ENCODE data around the gene DLG2.
"Not testable (repeated sequence)": the region's sequence is repeated elsewhere in the genome, so short reads cannot be mapped to it uniquely, and the experiment has no call there.

Gene DLG2

GRCh38 chr11:85118151-85118550 lies 509.0 kb downstream of the DLG2 start:
- no peak for DNase-seq

DNA sequence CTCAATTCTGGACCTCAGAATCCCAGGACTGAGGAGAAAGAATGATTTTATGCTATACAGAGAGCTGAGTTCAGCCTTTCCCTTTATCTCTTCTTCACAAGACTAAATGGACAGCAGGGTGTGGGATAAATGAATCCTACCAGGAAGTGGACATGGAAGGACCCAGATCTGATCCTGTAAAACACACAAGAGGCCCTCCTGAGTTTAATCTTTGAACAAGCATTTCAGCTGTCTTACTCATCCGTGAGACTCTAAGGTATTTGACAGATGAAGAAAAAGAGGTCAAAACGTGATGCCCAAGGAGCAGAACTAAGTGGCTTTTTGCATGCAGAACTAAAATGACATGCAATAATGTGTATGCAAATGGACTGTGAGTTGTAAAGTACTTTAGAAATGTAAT lies 511.3 kb downstream of the DLG2 start:
- DNase-seq = no peak

- DNase-seq = no peak
Observed at GRCh38 chr11:85114786-85115185, 512.4 kb downstream of the DLG2 start.

DNA sequence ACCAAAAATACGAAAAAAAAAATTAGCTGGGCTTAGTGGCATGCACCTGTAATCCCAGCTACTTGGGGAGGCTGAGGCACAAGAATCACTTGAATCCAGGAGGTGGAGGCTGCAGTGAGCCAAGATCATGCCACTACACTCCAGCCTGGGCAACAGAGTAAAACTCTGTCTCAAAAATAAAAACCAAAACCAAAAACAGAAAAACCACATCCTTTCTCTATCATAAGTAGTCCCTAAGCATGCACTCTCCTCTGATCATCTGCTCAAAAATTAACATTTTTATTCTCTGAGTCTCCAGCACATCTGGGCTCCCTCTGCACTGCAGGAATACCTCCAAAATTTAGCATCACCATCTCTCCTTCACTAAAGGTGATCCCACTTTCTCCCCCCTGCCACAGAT lies 516.9 kb downstream of the DLG2 start:
- not testable (repeated sequence) for DNase-seq

GRCh38 chr11:85109141-85109540 lies 518.0 kb downstream of the DLG2 start:
- no peak for DNase-seq

- no peak for DNase-seq
Observed at GRCh38 chr11:85105868-85106267, 521.3 kb downstream of the DLG2 start.

DNA sequence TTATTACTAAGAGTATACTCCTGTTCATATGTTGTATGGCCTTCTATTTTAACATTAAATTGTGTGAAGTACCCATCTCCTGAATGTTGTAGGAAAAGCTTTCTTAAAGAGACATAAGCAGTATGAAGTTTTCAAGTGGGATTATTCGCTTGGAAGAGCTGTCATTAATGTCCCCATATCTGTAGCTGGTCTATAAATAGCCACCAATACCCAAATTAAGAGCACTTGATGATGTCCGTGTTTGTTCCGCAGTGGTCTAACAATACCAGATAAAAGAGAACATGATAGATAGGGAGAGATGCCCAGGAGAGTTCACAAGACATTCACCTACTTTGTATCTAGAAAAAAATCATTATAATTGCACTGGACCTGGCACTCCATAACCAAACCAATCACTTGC lies 527.6 kb downstream of the DLG2 start:
- DNase-seq = no peak

GRCh38 chr11:85098996-85099395 lies 528.1 kb downstream of the DLG2 start:
- DNase-seq = no peak

DNA sequence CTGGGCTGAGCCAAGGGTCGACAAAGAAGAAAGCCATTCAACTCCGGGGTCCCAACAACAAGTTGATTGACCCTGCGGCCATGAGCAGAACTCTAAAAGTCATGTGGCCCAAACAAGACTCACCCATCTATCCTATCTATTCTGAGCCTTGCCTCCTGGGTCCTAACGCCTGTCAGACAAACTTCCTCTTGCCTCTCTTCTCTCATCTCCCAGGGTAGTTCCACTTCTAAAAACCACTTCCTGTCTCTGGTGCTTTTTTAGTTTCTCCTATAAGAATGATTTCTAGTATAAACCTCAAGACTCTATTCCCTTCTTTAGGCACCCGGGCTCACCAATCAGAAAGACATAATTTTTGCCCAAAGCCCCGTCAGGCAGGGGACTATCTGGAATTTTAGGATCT lies 530.2 kb downstream of the DLG2 start:
- no peak for DNase-seq

GRCh38 chr11:85095239-85095638 lies 531.9 kb downstream of the DLG2 start:
- no peak for DNase-seq

DNA sequence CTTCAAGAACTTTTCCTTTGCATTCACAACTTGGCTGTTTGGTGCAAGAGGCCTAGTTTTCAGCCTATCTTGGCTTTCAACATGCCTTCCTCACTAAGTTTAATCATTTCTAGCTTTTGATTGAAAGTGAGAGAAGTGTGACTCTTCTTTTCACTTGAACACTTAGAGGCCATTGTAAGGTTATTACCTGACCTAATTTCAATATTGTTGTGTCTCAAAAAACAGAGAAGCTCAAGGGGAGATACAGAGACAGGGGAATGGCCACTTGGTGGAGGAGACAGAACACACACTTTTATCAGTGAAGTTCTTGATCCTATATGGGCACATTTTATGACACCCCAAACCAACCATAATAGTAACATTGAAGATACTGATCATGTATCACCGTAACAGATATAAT lies 532.3 kb downstream of the DLG2 start:
- no peak for DNase-seq

GRCh38 chr11:85089654-85090053 lies 537.5 kb downstream of the DLG2 start:
- DNase-seq = no peak

DNA sequence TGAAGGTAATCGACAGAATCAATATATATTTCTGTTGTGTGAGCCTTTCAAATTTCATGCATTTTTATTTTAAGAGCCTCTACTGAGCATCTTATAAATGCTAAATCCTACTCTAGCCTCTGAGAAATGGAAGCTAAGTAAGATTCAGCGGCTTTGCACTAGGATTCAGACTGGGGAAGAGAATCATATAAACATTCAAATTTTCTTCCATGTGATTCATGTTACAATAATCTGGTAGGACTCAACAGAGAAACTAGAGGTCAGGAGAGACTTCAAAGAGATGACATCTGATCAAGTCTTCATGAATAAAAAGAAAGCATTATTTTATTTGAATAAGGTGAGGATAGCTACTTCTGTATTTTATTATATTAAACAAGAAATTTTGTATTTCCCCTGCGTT lies 538.9 kb downstream of the DLG2 start:
- no peak for DNase-seq

DNA sequence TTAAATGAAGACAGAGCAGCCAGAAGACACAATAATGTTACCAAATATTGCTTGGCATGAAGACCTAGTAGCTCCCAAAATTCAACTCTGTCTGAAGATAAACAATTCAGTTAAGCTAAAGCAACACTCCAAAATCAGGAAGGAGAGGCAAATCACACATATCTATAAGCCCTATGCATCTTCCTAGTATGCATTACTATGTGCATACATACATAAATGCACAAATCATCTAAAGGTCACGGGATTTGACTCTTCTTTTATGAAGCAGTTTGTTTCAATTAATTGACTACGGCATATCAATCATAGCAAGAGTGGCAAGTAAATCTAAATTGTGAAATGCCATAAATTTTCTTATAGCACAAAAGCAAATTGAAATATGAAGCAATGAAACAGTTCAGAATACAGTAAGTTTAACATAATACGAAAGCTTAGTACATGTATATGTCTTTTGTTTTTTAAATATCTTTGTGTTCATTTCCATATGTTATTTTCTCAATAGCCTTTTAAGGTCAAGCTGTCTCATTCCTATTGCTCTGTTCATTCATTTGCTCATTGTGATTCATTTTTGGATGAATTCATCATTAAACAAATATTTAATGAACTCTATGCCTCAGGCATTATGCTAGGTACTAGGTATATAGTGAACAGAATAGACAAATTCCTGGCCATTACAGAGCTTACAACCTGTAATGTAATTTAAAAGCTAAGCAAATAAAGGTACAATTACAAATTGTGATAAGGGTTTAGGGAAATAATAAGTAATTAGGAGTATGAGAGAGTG lies 540.5 kb downstream of the DLG2 start:
- DNase-seq = no peak

DNA sequence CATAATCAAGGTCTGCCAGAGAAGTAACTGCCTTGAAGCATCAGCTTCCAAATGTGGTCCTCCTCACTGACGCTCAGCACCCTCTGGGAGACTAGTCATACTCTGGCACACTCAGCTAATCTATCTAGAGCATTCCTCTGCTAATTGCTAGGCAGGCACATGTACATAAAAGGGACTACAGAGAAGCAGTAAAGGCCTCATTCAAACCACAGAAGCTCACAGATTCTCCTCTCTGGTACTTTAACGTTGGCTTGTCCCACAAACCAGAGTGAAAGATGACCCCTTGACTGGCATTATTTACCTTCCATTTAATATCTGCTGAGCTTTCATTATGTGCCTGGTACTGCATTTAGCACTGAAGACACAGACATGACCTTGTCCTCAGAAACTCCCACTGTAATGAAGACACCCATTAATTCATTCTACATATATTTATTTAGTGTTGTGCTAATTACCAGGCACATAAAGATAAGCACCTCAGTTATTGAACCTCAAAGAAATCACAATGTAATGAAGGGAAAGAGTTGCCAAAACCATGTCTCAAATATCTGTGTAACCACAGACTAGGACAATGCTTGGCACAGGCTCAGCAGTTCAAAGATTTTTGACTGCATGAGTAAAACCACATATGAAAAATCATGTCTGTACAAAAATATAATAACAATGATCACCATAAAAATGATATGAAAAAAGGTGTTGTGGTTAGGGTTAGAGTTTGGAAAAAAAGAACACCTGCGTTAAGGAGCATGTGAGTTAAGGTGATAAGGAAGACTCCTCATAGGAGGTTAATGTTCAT lies 550.4 kb downstream of the DLG2 start:
- no peak for DNase-seq

GRCh38 chr11:85062659-85063058 lies 564.5 kb downstream of the DLG2 start:
- DNase-seq = no peak

DNA sequence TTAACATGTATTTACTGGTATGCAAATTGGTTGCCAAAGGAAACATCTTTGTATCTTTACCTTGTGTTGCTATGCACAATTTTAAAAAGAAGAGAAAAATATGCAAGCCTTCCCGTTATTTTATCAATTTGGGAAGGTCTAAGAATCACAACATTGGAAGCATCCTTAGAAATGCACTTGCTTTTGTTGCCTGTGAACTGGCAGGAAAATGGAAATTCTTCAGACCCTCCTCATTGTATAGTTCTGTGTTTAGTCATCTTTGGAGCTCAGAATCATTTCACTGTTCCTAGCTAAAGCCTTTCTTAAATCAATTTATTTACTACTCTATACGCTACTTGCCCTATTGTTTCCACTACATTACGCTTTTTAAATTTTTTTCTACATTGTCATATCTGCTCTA lies 574.5 kb downstream of the DLG2 start:
- no peak for DNase-seq

DNA sequence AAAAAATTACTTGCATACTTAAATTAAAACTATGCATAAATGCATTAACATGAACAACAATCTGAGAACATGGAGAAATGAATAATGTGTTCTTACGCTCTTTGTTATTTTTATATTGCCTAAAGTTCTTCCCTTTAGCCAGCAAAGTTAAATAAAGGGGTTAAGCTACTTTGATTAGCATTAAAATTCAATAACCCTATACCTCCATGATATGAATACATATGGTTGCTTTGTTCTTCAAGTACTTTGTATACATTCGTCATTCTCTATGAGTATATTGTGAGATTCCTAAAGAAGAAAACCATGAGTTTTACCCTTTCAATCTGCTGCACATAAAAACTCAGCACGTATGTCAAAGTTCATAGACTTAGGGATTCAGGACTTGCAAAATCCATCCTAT lies 578.3 kb downstream of the DLG2 start:
- DNase-seq = no peak

DNA sequence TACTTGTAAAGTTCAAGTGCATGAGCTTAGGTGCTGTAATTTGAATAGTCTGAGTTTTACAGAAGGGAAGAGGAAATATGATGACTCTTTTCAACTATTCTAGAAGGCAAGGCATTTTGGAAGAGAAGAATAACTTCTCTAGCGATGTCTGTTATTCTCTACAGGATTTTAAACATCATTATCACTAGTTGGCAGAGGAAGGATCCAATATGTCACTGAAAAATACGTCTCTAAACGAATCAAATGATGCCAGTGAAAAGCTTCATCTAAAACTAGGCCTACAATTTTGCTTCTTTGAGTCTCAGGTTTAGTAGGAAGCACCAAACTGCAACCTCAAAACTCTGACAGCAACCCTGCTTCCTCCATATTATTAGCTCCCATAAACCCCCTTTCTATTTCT lies 581.4 kb downstream of the DLG2 start:
- DNase-seq = no peak

- no peak for DNase-seq
Observed at GRCh38 chr11:85044911-85045310, 582.2 kb downstream of the DLG2 start.

DNA sequence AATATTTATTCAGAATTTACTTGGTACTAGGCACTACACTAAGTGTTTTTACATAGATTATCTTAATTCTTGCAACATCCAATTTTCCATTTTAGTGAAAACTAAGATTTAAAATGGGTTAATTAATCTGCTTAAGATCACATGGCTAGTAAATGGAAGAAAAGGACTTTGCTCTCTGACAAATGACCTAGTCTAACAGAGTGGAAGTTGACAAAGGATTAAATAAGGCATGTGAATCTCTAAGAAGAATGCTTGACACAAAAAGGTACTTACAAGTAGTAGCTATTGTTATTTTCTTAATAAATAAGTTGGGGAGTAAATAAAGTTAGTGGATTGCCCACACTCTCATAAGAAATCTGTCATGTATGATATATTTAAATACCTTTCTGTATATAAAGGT lies 584.8 kb downstream of the DLG2 start:
- DNase-seq = no peak

GRCh38 chr11:85040166-85040565 lies 587.0 kb downstream of the DLG2 start:
- no peak for DNase-seq

- DNase-seq = no peak
Observed at GRCh38 chr11:85029964-85030363, 597.2 kb downstream of the DLG2 start.

All from amygdala (tissue), 56 donors.